Activated CD4-positive, CD25-positive, alpha-beta regulatory T cell treated with anti-CD3 and anti-CD28 coated beads, Interleukin-2, amount 50 U/mL, for 24 hours (primary cell): Measurements from ENCODE around the gene OTUD7B.
"Not testable (repeated sequence)": the region's sequence is repeated elsewhere in the genome, so short reads cannot be mapped to it uniquely, and the experiment has no call there.

Experiments used
- ATAC-seq, 2 donors: fragments of 150-1000 bp; cut with Tn5 transposase; one replicate each; pipeline ENCODE4 v1.10.0; 2021; ENCODE audit warnings: mild to moderate bottlenecking in 1 of 2, moderate library complexity in 1 of 2

OTUD7B gene

GRCh38 chr1:150010393-150011115 is at the start of gene OTUD7B:
Gene OTUD7B, minus strand, starts transcription at chr1:150010726. Its CDS starts 33,216 bp downstream, at chr1:149977510.
- ATAC-seq = peak; percentile 63 to 66

GRCh38 chr1:150060260-150060659 is 49.7 kb upstream of the OTUD7B start:
- no peak for ATAC-seq

- no peak for ATAC-seq
Observed at GRCh38 chr1:150056407-150056806, 45.9 kb upstream of the OTUD7B start.

GRCh38 chr1:150055507-150055906 is 45.0 kb upstream of the OTUD7B start:
- not testable (repeated sequence) for ATAC-seq

- ATAC-seq = no peak
Observed at GRCh38 chr1:150053926-150054325, 43.4 kb upstream of the OTUD7B start.

- not testable (repeated sequence) for ATAC-seq
Observed at GRCh38 chr1:150051905-150052412, 41.4 kb upstream of the OTUD7B start.

GRCh38 chr1:150051089-150051373 is 40.5 kb upstream of the OTUD7B start:
- ATAC-seq = no peak

- ATAC-seq = no peak
Observed at GRCh38 chr1:150049926-150050325, 39.4 kb upstream of the OTUD7B start.

GRCh38 chr1:150034336-150034735 is 23.8 kb upstream of the OTUD7B start:
- no peak for ATAC-seq

GRCh38 chr1:150028322-150028721 is 17.8 kb upstream of the OTUD7B start:
- ATAC-seq = no peak

- no peak for ATAC-seq
Observed at GRCh38 chr1:150024156-150024555, 13.6 kb upstream of the OTUD7B start.

- no peak for ATAC-seq
Observed at GRCh38 chr1:150022357-150022756, 11.8 kb upstream of the OTUD7B start.

GRCh38 chr1:150021191-150021694 is 10.7 kb upstream of the OTUD7B start:
- ATAC-seq = no peak

GRCh38 chr1:150020711-150021110 is 10.2 kb upstream of the OTUD7B start:
- no peak for ATAC-seq

GRCh38 chr1:150018165-150018564 is 7.6 kb upstream of the OTUD7B start:
- no peak for ATAC-seq

- ATAC-seq = no peak
Observed at GRCh38 chr1:150017206-150017750, 6.8 kb upstream of the OTUD7B start.

- no peak for ATAC-seq
Observed at GRCh38 chr1:150015651-150016131, 5.2 kb upstream of the OTUD7B start.

GRCh38 chr1:150012611-150013010 is 2.1 kb upstream of the OTUD7B start:
- no peak for ATAC-seq

GRCh38 chr1:150009604-150010392 is 728 bp downstream of the OTUD7B start:
- peak; percentile 59 to 66 for ATAC-seq

GRCh38 chr1:150008699-150009098 is 1.8 kb downstream of the OTUD7B start:
- ATAC-seq = no peak

- peak; percentile 81 to 88 for ATAC-seq
Observed at GRCh38 chr1:150006881-150007421, 3.6 kb downstream of the OTUD7B start.

- no peak for ATAC-seq
Observed at GRCh38 chr1:150005606-150006005, 4.9 kb downstream of the OTUD7B start.

- no peak for ATAC-seq
Observed at GRCh38 chr1:150003801-150004200, 6.7 kb downstream of the OTUD7B start.
